ENCODE measurements around the gene RIPPLY1.

Gene RIPPLY1

GRCh38 chrX:106912864-106913263 lies 9.7 kb upstream of the RIPPLY1 start:
- Histone ChIP-seq H3K4me2 (ENCODE audit: low read depth, low read length, poor library complexity, severe bottlenecking) (no peak overlapping the region), H3K27ac (ENCODE audit: low read depth, low read length) (no peak overlapping the region), H3K9me2 (replicated peaks; ENCODE audit: insufficient read depth, low read length) (no peaks in the 10 kb centered on the region), H3K27me3 (ENCODE audit: low read length) (no peaks in the 10 kb centered on the region), H3K79me2 (ENCODE audit: insufficient read depth, low read length) (no peaks in the 10 kb centered on the region), H3K9ac (ENCODE audit: low read length) (no peak overlapping the region), H3K4me3 (ENCODE audit: insufficient read depth, low read length, poor library complexity, severe bottlenecking) (no peak overlapping the region), H3K9me3 (ENCODE audit: insufficient read depth, low read length) (no peaks in the 10 kb centered on the region), H4K20me1 (ENCODE audit: low read depth, low read length) (no peaks in the 10 kb centered on the region), H2AFZ (ENCODE audit: low read depth, low read length, severe bottlenecking) (no peak overlapping the region), H3F3A (ENCODE audit: insufficient read depth) (no peaks in the 10 kb centered on the region), H3K36me3 (ENCODE audit: low read length) (no peaks in the 10 kb centered on the region)
- no peak for TF ChIP-seq CTCF (IDR thresholded peaks at IDR 0.05; ENCODE audit: insufficient read depth, low read length, poor library complexity, severe bottlenecking)
- TF ChIP-seq EZH2phosphoT487 (conservative IDR thresholded peaks at IDR 0.05; ENCODE audit: low read length), result no peak

GRCh38 chrX:106906361-106906760 lies 3.2 kb upstream of the RIPPLY1 start:
- Histone ChIP-seq H3K4me2 (ENCODE audit: low read depth, low read length, poor library complexity, severe bottlenecking) (no peak overlapping the region), H2AFZ (ENCODE audit: low read depth, low read length, severe bottlenecking) (no peak overlapping the region), H3K4me3 (ENCODE audit: insufficient read depth, low read length, poor library complexity, severe bottlenecking) (no peak overlapping the region), H3K9me3 (ENCODE audit: insufficient read depth, low read length) (no peaks in the 10 kb centered on the region), H3K79me2 (ENCODE audit: insufficient read depth, low read length) (no peaks in the 10 kb centered on the region), H3K9ac (ENCODE audit: low read length) (no peak overlapping the region), H4K20me1 (ENCODE audit: low read depth, low read length) (no peaks in the 10 kb centered on the region), H3K27me3 (ENCODE audit: low read length) (no peaks in the 10 kb centered on the region), H3K9me2 (replicated peaks; ENCODE audit: insufficient read depth, low read length) (no peaks in the 10 kb centered on the region), H3K36me3 (ENCODE audit: low read length) (no peaks in the 10 kb centered on the region), H3F3A (ENCODE audit: insufficient read depth) (no peaks in the 10 kb centered on the region), H3K27ac (ENCODE audit: low read depth, low read length) (no peak overlapping the region)
- TF ChIP-seq CTCF (IDR thresholded peaks at IDR 0.05; ENCODE audit: insufficient read depth, low read length, poor library complexity, severe bottlenecking) (no peak), EZH2phosphoT487 (conservative IDR thresholded peaks at IDR 0.05; ENCODE audit: low read length) (no peak)

GRCh38 chrX:106905064-106905708 lies 2.0 kb upstream of the RIPPLY1 start:
- Histone ChIP-seq H4K20me1 (ENCODE audit: low read depth, low read length) (no peaks in the 10 kb centered on the region), H3K9me3 (ENCODE audit: insufficient read depth, low read length) (no peaks in the 10 kb centered on the region), H3K27ac (ENCODE audit: low read depth, low read length) (no peak overlapping the region), H3K27me3 (ENCODE audit: low read length) (no peaks in the 10 kb centered on the region), H3K79me2 (ENCODE audit: insufficient read depth, low read length) (no peaks in the 10 kb centered on the region), H3F3A (ENCODE audit: insufficient read depth) (no peaks in the 10 kb centered on the region), H2AFZ (ENCODE audit: low read depth, low read length, severe bottlenecking) (no peak overlapping the region), H3K9ac (ENCODE audit: low read length) (no peak overlapping the region), H3K36me3 (ENCODE audit: low read length) (no peaks in the 10 kb centered on the region), H3K4me3 (ENCODE audit: insufficient read depth, low read length, poor library complexity, severe bottlenecking) (no peak overlapping the region), H3K4me2 (ENCODE audit: low read depth, low read length, poor library complexity, severe bottlenecking) (no peak overlapping the region), H3K9me2 (replicated peaks; ENCODE audit: insufficient read depth, low read length) (no peaks in the 10 kb centered on the region)
- no peak for TF ChIP-seq CTCF (IDR thresholded peaks at IDR 0.05; ENCODE audit: insufficient read depth, low read length, poor library complexity, severe bottlenecking)
- TF ChIP-seq EZH2phosphoT487 (conservative IDR thresholded peaks at IDR 0.05; ENCODE audit: low read length), result no peak

Measured in SU-DHL-6 (cell line).